Mucosa of gallbladder (tissue), 1 donor: ENCODE measurements around the gene NIT1. TPM values are rescaled to one million over a fixed set of nuclear protein-coding genes. Genes with fewer than 3 reads are reported as not detected.

Source experiments
- DNase-seq: peaks from one replicate; pipeline ENCODE4 v3.0.0-alpha.2; 2020; ENCODE audit warnings: low spot score
- total RNA-seq: library from RNA; stranded (reverse); gene quantifications from one replicate; pipeline ENCODE4 v1.2.1, GENCODE V29; 2021
- donor health status: DM: no; HTN: no; CAD: no.

The NIT1 gene
- total RNA-seq, 1 donor from 2014 or later: 67.6 TPM

DNA sequence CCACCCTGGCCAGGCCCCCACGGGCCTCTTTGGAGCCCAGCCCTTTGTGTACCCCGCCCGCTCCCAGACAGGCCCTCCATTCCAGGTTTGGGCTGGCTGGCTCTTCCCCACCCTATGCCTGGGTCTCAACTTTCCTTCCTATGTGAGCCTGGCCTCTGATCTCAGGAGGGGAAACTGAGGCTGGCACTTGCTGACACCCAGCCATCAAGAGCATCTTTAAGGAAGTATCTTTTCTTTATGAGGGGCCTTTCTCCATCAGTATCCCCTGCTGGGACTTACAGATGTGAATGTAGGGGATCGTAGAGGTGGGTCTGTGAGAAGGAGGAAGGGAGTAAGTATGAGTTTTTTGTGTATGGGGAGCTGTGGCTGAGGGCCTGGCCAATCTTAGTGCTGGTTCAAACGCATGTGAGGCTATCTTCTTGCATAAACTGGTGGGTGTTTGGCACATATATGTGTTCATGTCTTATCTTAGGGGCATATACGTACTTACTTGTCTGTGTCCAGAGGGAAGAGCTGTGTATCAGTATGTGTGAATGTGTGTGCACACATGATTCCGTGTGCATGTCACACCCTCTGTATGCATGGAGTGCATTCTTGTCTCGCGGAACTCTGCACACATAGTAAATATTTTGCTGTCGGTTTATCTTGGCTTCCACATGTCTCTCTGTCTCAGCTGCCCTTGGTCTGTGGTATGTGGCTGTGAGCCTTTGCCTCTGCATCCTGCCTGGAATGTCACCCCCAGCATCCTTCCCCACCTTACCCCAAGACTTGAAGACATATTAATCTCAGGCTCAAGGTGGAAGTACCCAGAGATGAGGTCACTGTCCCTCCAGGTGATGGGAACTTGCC is 33.9 kb upstream of the NIT1 start:
- no peak for DNase-seq

DNA sequence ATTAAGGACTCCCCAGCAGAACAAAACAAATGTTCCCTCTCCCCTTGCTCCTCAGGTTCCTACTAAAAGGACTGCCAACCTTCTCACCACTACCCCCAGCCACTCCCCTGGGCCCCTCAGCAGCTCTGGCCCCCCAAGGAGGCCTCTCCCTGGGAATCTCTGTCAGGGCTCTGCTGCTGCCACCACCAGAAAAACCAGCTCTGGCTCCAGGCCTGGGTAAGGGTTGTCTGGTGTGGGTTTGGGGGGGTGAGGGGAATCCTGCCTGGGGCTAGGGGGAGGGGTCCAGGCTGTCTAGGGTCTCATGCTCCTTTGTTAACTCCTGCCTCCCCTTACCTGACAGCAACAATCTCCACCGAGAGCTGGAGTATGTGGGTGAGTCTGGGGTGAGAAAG is 33.3 kb upstream of the NIT1 start:
- no peak for DNase-seq

DNA sequence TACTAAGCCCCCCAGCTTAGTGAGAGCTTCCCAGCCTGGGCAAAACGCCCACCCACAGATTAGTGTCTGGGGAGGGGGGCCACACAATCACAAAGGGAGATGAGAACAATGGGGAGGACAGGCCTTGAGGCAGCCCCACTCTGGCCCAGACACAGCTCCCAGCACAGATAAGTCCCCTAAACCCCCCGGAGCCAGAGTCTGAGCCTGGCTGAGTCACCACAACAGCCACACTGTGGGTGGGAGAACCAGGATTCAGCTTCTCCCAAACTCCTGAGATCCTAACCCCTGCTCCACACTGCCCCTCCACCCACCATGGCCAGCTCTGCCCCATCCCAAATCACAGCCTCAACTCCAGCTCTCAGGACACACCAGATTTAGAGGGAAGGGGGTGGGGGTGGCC is 32.7 kb upstream of the NIT1 start:
- no peak for DNase-seq

DNA sequence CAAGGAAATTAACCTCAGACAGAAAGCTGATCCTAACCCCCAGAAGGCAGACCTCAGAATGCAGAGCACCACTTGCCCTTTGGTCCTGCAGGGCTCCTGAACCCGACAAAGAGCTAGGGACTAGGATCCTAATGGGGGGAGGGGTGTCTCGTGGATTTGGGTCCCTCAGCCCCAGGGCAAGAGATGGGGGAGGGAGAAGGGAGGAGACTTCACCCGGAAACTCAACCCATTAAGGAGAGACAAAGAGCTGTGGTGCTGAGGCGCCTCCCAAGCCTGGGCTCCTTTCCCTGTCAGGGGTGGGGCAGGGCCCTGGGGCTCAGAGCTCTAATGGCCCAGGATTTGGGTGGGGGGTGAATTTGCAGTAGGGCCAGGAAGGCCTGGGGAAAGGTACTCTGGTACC is 31.4 kb upstream of the NIT1 start:
- DNase-seq: no peak

DNA sequence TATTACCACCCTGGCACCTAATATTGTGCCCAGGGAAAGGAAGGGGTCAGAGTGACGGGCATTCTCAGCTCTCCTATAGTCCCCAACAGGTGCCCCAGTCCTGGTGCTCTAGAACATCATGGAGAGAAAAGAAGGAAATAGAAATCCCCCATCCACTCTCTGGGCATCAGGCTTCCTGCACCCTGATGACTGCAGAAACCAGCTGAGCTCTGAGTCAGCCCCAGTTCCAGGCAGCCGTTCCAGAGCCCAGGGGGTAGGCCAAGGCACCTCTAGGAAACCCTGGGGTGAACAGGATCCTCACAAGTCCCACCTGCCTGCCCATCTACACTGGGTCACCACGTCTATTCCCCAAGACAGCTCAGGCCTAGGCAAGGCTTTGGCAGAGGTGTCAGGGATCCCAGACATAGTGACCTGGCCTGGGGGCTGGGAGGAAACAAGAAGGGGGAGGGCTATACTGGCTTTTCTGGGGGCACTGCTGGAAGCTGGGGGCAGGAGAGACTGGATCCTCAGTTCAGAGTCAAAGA is 29.3 kb upstream of the NIT1 start:
- DNase-seq: no peak

DNA sequence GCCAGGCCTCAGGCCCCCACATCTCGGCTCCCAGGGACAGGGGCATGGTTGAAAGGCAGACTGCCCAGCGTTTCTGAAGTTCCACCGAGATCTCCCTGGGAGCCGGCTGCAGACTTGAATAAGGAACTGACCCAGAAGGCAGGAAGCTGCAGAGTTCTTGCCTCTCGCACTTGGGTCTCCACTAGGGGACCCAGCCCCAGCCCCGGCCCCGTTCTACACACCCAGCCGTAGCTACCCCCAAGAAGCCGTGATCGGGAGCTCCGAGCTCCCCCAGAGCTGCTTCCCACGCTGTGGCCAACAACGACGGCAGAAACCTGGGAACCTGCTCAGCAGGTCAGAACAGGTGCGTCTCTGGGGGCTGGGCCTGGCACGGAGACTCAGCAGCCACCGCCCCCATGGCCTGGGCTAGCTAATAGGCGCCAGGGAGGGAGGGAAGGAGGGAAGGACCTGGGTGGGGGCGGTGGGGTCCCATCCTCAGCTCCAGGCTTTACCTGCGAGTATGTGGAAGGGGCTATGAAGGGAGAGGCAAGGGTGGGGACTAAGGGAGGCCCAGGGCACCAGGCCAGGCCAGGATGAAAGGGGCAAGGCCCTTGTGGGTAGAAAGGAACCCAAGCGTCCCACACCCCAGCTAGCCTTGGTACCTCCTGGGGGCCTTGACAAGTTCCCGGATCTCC is 28.5 kb upstream of the NIT1 start, which contains the start of gene NECTIN4:
Gene NECTIN4 (minus strand): TSS at position 308 of the 674 bp plus-strand sequence. CDS start 262 bp downstream, at position 46.
- DNase-seq: peak; percentile 74

DNA sequence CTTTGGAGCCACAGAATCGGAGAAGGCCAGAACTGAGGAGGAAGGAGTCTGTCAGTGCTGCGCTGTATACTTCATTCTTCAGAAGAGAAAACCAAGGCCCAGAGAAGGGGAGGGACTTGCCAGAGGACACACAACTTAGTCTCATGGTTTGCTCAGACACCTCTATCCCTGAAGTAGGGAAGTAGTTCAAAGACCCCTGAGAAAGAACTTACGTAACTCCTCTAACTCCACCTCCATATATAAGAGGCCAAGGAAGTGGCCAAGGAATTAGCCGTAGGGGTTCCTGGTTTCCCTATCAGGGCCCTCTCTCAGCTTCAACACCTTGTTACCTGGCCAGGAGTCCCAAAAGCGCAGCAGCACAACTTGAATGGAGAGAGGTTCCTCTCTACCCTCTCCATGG is 28.0 kb upstream of the NIT1 start:
- DNase-seq: no peak

DNA sequence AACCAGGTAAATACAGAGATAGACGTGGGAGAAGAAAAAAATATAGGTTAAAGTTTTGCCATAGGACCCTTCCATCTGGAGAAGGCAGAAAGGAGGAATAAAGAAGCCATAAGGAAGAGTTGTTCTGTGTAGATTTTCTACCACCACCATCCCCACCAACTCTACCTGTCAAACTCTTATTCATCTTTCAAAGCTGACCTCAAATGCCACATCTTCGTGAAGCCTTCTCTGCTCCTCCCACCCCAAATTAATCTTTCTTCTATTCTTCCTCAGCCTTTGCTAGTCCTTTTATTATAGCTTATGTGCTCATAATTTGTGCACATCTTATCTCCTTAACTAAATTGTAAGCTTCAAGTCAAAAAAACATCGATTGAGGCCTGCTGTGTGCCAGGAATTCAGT is 27.3 kb upstream of the NIT1 start:
- DNase-seq: no peak

DNA sequence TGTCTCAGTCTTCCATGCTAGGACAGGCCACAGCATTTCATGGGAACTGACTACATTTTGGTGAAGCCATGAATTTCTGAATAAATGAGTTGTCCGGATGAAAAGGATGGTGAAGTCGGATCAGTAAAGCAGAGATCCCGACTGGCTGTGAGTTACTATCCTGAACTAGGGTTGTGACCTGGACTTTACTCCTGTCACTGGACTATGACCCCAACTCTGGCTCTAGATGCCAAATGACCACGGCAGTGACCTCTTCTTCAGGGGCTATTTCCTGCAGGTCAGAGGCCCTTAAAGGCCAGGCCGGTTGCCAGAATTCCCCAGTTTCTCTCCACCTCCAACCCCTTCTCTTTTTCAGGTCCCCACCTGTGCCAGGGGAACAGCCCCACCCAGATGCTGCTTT is 26.8 kb upstream of the NIT1 start:
- DNase-seq: no peak

DNA sequence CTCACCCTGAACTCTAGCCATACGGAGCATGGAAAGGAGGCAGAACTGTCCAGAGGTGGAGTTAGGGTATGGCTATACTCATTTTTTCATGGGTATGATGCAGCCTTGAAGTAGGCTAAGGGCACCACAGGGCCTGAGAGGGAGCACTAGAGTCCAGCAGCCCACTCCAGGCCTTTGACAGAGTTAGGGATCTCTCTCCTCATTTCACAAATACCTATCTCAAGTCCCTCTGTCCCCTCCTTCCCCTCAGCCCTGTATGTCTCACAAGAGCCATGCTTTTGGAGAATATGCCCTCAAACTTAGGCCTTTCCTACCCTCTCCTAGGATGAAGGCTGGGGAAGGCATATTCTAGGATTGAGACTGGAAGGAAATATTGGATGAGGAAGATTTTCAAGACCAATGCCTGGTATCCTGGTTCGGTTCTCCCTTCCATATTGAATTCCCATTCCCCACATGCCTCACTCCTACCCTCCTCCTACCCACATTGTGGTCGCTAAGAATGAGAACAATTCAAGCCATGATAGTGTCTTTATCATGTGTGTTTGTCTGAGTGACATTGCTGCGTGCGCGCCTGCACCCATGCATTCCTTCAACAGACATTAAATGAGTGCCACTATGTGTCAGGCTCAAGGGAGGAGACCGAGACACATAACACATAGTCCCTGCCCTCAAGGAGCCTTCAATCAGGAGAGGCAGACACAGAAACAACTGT is 26.0 kb upstream of the NIT1 start:
- DNase-seq: no peak

DNA sequence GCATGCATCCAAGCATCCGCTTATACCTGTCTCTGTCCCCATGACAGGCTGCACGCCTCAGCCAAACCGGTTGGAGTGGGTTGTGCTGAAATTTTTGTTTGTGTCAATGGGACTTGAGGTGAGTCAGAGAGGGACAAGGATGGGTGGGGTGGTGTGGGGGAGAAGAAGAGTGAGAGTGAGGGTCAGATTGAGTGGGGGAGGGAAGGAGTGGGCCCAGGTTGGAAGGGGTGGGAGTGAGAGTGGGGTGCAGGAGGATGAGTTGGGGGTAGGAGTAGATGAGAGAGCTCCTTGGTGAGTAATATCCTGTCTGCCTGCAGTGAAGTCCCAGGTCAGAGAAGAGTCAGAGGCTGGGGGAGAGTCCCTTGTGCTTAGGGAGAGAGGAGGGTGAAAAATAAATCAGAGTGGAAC is 25.3 kb upstream of the NIT1 start:
- DNase-seq: no peak

DNA sequence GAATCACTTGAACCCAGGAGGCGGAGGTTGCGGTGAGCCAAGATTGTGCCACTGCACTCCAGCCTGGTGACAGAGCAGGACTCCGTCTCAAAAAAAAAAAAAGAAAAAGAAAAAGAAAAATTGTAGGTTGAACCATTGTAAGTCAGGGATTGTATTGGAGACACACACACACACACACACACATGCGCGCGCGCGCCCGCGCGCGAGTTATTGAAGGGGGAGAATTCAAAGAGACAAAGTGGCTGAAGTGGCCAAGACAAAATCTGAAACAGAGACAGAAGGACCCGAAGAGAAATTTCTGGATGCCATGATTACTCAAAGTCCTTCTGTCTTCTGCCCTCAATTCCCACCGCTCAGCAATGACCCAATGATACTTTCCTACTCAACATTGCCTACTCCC is 23.4 kb upstream of the NIT1 start:
- DNase-seq: no peak

DNA sequence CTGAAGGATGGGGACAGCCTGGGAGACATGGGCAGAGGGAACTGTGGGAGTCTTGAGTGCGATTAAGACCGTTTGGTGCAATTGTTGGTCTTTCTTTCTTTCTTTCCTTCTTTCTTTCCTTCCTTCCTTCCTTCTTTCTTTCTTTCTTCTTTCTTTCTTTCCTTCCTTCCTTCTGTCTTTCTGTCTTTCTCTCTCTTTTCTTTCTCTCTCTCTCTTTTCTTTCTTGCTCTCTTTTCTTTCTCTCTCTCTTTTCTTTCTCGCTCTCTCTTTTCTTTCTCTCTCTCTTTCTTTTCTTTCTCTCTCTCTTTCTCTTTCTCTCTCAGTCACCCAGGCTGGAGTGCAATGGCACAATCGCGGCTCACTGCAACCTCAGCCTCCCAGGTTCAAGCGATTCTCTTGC is 22.7 kb upstream of the NIT1 start:
- no peak for DNase-seq

DNA sequence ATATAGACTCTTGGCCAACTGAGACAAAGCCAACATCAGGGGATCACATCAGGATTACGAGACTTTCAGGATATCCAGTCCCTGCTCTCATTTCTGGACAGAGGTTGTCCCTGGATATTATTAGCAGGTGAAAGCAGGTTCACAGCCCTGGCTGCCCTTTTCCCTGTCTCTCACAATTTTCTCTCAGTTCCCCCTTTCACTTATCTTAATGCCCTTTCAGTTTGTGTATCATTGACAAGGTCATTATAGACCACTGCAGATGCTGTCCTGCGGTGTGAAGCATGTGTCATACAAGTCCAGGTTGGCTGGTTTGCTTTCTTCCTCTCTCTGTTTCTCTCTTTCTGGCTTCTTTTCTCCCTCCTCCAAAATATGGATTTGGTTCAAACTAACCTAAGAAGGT is 21.9 kb upstream of the NIT1 start:
- no peak for DNase-seq

DNA sequence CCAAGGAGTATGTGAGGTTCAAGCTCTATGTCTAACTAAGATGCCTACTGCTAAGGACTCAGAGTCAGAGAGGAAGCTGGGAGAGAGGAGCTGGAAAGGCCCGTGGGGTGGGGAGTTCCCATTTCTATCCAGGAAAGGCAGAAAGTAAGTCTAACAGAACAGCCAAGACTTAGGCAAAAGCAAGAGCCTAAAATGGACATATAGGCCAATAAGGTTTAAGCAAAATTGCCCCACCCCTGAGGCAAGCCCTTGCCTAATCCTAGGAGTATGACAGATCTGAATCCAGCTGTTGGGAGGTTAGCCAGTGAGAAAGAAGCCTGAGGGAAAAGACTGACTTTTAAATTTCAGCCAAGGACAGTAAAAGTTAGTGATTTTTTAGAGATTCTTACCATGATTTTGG is 21.4 kb upstream of the NIT1 start:
- no peak for DNase-seq

DNA sequence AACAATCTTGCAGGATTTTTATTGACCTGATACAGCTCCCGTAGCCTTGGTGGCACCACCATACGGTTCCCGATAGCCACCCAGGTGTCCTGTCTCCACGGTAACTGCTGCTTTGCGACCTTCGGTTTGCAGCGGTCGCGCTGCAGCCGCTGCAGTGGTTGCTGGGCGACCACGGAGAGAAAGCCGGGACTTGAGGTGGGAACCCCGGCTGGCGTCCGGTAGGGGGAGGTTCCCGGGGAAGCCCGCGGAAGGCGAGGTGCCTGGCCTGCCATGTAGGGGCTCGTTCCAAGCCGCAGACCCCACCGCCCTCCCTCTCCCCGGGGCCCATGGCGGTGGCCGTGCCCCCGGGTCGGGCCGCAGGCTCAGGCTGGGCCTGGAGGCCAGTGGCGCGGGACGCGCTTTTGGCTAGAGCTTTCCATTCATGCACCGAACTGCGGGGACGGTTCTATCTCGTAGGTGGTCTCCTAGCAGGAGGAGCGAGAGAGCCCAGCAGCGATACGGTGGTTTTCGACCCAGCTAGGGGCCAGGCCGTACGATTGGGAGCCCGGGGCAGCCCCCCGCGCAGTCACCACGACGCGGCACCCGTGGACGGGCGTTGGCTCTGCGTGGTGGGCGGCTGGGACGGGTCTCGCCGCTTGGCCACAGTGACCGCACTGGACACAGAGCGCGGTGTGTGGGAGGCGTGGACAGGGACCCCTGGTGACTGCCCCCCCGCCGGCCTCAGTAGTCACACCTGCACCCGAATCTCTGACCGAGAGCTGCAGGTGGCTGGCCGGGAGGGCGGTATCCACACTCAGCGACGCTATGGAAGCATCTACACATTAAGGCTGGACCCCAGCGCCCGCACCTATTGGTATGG is 19.5 kb upstream of the NIT1 start, which contains the start of gene KLHDC9:
Gene KLHDC9 (plus strand): TSS at position 152 of the 859 bp plus-strand sequence. CDS start 175 bp downstream, at position 327.
- DNase-seq: peak; percentile 80

DNA sequence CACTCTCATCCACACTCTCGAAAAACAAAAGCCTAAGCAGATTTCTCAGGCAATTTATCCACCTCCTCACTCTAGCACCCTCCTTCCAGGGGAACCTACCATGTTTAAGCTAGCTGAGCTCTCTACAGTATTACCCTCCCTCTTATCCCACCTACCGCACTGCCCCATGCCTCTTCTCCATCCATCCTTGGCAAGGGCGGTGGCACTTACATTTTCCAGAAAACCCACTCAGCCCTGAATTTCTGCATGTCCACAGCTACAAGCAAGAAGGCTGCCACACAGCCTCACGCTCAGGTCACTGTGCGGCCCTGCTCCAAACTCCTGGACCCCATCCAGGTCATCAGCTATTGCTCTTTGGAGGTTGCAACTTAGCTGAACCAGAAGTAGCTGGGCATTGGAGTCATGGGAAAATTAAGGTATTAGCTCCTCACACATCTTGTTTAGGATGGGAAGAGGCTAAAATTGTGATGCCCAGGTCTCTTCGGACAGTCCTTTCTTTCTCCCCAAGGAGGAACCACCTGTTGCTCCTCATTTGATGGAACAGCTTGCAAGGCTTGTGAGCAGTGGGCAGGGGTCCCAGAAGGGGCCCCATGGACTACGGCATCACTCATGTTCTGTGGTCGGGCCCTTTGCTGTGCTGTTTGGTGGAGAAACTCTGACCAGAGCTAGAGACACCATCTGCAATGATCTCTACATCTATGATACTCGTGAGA is 18.7 kb upstream of the NIT1 start:
- DNase-seq: no peak

DNA sequence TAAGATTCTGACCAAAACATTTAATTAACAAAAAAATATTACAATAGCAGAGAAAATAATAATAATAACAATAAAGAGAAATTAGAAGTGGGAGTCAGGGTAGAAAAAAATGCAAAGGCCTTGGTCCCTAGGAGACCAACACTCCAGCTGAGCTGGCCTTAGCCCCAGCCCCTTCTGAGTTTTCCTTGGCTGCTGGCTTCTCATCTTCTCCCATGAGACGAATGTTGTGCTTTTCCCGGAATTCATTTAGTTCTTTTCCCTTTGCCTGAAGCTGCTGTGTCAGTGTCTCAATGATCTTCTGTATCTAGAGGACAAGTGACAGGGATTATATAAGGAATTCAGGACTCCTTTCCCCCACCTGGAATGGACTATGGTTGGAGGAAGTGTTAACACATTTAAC is 17.3 kb upstream of the NIT1 start:
- DNase-seq: no peak

DNA sequence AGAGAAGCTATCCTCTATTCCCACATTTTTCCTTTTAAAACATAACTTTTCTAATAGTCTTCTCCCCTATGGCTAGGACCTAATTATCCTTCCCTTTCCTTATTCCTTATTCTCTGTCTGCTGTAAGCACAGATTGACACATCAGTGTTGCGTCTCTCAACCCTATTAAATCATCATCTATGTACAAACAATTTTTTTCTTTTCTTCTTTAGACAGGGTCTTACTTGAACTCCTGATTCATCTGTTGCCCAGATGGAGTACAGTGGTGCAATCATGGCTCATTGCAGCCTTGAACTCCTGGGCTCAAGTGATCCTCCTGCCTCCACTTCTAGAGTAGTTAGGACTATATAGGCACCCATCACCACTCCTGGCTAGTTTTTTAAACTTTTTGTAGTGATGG is 11.5 kb upstream of the NIT1 start:
- no peak for DNase-seq

DNA sequence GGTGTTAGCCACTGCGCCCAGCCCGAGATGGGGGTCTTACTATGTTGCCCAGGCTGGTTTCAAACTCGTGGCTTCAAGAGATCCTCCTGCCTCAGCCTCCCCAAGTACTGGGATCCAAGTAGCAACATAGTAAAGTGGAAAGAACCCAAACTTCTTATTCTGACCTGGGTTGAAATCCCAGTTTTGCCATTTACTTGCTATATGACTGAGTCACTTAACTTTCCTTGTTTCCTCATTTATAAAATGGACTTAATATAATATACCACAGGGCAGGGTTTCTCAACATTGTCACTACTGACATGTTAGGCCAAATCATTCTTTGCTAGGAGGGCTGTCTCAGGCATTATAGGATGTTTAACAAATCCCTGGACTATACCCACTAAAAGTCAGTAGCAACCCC is 6.8 kb upstream of the NIT1 start:
- DNase-seq: no peak

DNA sequence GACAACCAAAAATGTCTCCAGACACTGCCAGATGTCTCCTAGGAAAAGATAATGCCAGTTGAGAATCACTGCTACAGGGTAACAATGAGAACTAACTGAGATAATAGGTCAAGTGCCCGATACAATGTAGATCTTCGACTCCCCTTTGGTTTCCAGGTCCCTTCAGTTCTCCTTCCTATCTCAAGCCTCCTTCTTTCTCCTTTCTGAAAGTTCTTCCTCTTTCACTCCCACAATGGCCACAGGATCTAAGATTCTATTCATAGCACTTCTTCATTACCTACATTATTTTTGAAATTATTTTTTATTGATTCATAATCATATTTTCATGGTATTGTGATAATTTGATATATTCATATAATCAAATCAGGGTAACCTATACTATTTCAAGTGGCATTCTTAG is 6.4 kb upstream of the NIT1 start:
- DNase-seq: no peak
